ENCODE measurements around the gene CTPS1.

GRCh38 chr1:40985875-40986274 lies 6.4 kb downstream of the CTPS1 start:
- TF ChIP-seq EP300 (IDR thresholded peaks at IDR 0.05) = no peak
- no peak for TF ChIP-seq POLR2A (IDR thresholded peaks at IDR 0.05)
